Peyer's patch (tissue), 4 donors: ENCODE results near the gene GRIA4. TPM values are rescaled to one million over a fixed set of nuclear protein-coding genes. Genes with fewer than 3 reads are reported as not detected.

Source experiments
- DNase-seq, 3 donors: peaks; one replicate each; pipeline ENCODE4 v3.0.0-alpha.2; 2017 to 2019
- H3K27ac ChIP-seq, 4 donors: fragments of 200-600 bp; sonication (generic); one replicate each; pipeline ENCODE4 v1.5.1; 2016 to 2019
- H3K27me3 ChIP-seq, 2 donors: fragments of 200-600 bp; sonication (generic); one replicate each; pipeline ENCODE4 v1.5.1; 2019
- H3K36me3 ChIP-seq, 3 donors: fragments of 200-600 bp; sonication (generic); one replicate each; pipeline ENCODE4 v1.5.1; 2016 to 2019
- H3K4me1 ChIP-seq, 4 donors: fragments of 200-600 bp; sonication (generic); one replicate each; pipeline ENCODE4 v1.5.1; 2016 to 2019
- H3K4me3 ChIP-seq, 4 donors: fragments of 200-600 bp; sonication (generic); 1 replicate in 3 of 4; 2 replicates in 1 of 4; pipeline ENCODE4 v1.5.1; 2016 to 2019; ENCODE audit warnings: mild to moderate bottlenecking in 1 of 4
- H3K9me3 ChIP-seq, 4 donors: fragments of 200-600 bp; sonication (generic); one replicate each; pipeline ENCODE4 v1.5.1; 2016 to 2019; ENCODE audit warnings: mild to moderate bottlenecking in 1 of 4
- CTCF ChIP-seq, 6 experiments: fragments of 450-650 bp in 4 of 6; fragments of 200-600 bp in 2 of 6; sonication (generic) in 1 of 6; IDR thresholded peaks; one replicate each; pipeline ENCODE4 v1.5.1; 2017 to 2019; ENCODE audit warnings: antibody characterized with exemption in 6 of 6, mild to moderate bottlenecking in 3 of 6, moderate library complexity in 1 of 6
- POLR2A ChIP-seq, 2 donors: fragments of 450-650 bp; IDR thresholded peaks; one replicate each; pipeline ENCODE4 v1.5.1; 2017; ENCODE audit warnings: antibody characterized with exemption in 2 of 2, mild to moderate bottlenecking in 2 of 2, moderate library complexity in 2 of 2
- total RNA-seq, 4 donors: library from RNA; depleted of rRNA; stranded (reverse); fragments of >200 nt; gene quantifications; one replicate each; pipeline ENCODE4 v1.1.0, GENCODE V29; 2016

Gene GRIA4
- total RNA-seq, 4 donors from 2014 or later = 9.9 to 87.8 (median 36.6) TPM

- no peak overlapping the region for H3K4me3 ChIP-seq
- no peak overlapping the region for H3K27ac ChIP-seq
- no peaks in the 10 kb centered on the region for H3K36me3 ChIP-seq
- H3K4me1 ChIP-seq = no peaks in the 10 kb centered on the region
- no peak for TF ChIP-seq POLR2A (IDR thresholded peaks at IDR 0.05)
- no peak for TF ChIP-seq CTCF (IDR thresholded peaks at IDR 0.05)
- no peak for DNase-seq
- no peaks in the 10 kb centered on the region for H3K9me3 ChIP-seq
- H3K27me3 ChIP-seq = no peaks in the 10 kb centered on the region
Measured at GRCh38 chr11:105824457-105825013, 214.7 kb downstream of the GRIA4 start.

DNA sequence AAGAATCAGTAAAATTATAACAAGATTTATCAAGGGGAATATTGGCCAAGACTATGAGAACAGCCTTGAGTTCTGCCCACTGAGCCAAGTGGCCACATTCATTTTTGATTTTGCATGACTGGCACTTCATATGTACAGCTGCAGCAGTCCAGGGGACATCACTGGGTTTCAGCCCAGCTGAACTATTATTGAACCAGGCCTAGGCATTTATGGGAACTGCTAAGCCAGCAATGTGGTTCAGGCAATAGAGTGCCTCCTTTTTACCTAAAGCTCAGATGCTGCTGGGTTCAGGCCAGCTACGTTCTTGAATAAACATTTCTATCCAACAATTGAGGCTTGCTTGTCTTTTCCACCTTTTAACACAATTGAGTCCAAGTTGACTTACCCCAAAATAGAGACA is 215.3 kb downstream of the GRIA4 start:
- Histone ChIP-seq H3K4me1 (no peaks in the 10 kb centered on the region), H3K9me3 (no peaks in the 10 kb centered on the region), H3K27ac (no peak overlapping the region), H3K36me3 (no peaks in the 10 kb centered on the region), H3K27me3 (no peaks in the 10 kb centered on the region), H3K4me3 (no peak overlapping the region)
- DNase-seq = no peak
- TF ChIP-seq POLR2A (IDR thresholded peaks at IDR 0.05) (no peak), CTCF (IDR thresholded peaks at IDR 0.05) (no peak)

- Histone ChIP-seq H3K9me3 (no peaks in the 10 kb centered on the region), H3K4me1 (no peaks in the 10 kb centered on the region), H3K27me3 (no peaks in the 10 kb centered on the region), H3K36me3 (no peaks in the 10 kb centered on the region), H3K27ac (no peak overlapping the region), H3K4me3 (no peak overlapping the region)
- no peak for TF ChIP-seq CTCF (IDR thresholded peaks at IDR 0.05)
- DNase-seq = no peak
Measured at GRCh38 chr11:105827906-105828305, 218.0 kb downstream of the GRIA4 start.

- H3K9me3 ChIP-seq = no peaks in the 10 kb centered on the region
- no peaks in the 10 kb centered on the region for H3K4me1 ChIP-seq
- H3K4me3 ChIP-seq = no peak overlapping the region
- H3K36me3 ChIP-seq = no peaks in the 10 kb centered on the region
- no peak overlapping the region for H3K27ac ChIP-seq
- DNase-seq = no peak
- no peaks in the 10 kb centered on the region for H3K27me3 ChIP-seq
- TF ChIP-seq POLR2A (IDR thresholded peaks at IDR 0.05) = no peak
- TF ChIP-seq CTCF (IDR thresholded peaks at IDR 0.05) = no peak
Measured at GRCh38 chr11:105829084-105829483, 219.2 kb downstream of the GRIA4 start.

DNA sequence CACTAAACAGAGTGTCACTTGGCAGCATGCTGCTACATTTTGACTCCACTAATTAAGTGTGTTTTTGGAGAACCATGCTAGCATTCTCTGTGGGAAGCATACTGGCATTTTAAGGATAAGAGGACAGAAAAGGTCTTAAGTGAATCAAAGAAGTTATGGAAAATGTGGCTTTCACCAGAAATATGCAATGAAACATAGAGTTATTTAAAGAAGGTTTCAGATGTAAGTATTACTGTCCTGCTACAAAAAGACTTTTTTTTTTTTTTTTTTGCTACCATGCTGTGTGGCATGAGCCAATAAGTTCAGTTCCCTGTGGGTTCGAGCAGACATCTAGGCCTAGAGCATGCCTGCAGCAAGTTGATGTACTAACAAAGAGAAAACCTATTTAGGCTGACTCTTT is 224.6 kb downstream of the GRIA4 start:
- no peaks in the 10 kb centered on the region for H3K4me1 ChIP-seq
- H3K27me3 ChIP-seq = no peaks in the 10 kb centered on the region
- TF ChIP-seq CTCF (IDR thresholded peaks at IDR 0.05) = no peak
- no peak for TF ChIP-seq POLR2A (IDR thresholded peaks at IDR 0.05)
- DNase-seq = no peak
- H3K4me3 ChIP-seq = no peak overlapping the region
- H3K36me3 ChIP-seq = no peaks in the 10 kb centered on the region
- no peaks in the 10 kb centered on the region for H3K9me3 ChIP-seq
- no peak overlapping the region for H3K27ac ChIP-seq
